ENCODE results near the gene TST.

- TF ChIP-seq CTCF (IDR thresholded peaks at IDR 0.05), result peak; percentile 46
- no peak for TF ChIP-seq KDM1A (IDR thresholded peaks at IDR 0.05; ENCODE audit: low read depth)
- TF ChIP-seq CHD2 (IDR thresholded peaks at IDR 0.05; ENCODE audit: low read length, partially characterized antibody), result no peak
- TF ChIP-seq POLR2A (IDR thresholded peaks at IDR 0.05; ENCODE audit: low read length), result no peak
- TF ChIP-seq MAX (IDR thresholded peaks at IDR 0.05), result no peak
- no peak for TF ChIP-seq HMGXB4 (CRISPR knock-in tag; IDR thresholded peaks at IDR 0.05; ENCODE audit: borderline replicate concordance)
- TF ChIP-seq REST (IDR thresholded peaks at IDR 0.05), result no peak
- no peak for TF ChIP-seq USF2 (IDR thresholded peaks at IDR 0.05)
Measured at GRCh38 chr22:37045958-37046357, 26.7 kb upstream of the TST start.
